K562 (cell line): ENCODE data around the gene THAP12. TPM values are rescaled to one million over a fixed set of nuclear protein-coding genes. Genes with fewer than 3 reads are reported as not detected.
A peak's percentile ranks its signal among the peaks of the same experiment; 100 is the strongest.

Experiments used
- CEBPG ChIP-seq, 3 experiments: fragments of 200-800 bp in 1 of 3; sonication (Bioruptor generic) in 1 of 3; sonication (generic) in 1 of 3; formaldehyde crosslinking in 1 of 3; IDR thresholded peaks in 2 of 3; conservative IDR thresholded peaks in 1 of 3; 2 replicates each; pipeline versions ENCODE4 v1.6.1 to v1.8.0; 2016 to 2022; ENCODE audit warnings: missing compliant biosample characterization in 2 of 3, missing genetic modification characterization in 2 of 3, mild to moderate bottlenecking in 1 of 3, missing genetic modification reagents in 1 of 3
- CREB1 ChIP-seq, 2 experiments: sonication (generic) in 1 of 2; formaldehyde crosslinking in 1 of 2; IDR thresholded peaks; 2 replicates each; pipeline versions ENCODE4 v1.6.1 to v1.8.0; 2012 to 2022; ENCODE audit warnings: inconsistent platforms in 1 of 2, mild to moderate bottlenecking in 1 of 2, missing genetic modification reagents in 1 of 2, moderate library complexity in 1 of 2
- CXXC5 ChIP-seq: fragments of 250-450 bp; sonication (Bioruptor Pico); IDR thresholded peaks from 2 replicates; pipeline ENCODE4 v1.8.0; 2022; ENCODE audit warnings: inconsistent platforms, mild to moderate bottlenecking, moderate library complexity
- EP300 ChIP-seq: IDR thresholded peaks from 2 replicates; pipeline ENCODE4 v1.6.1; 2012; ENCODE audit warnings: low read length, improper control_type of control experiment
- GATA2 ChIP-seq: sonication (generic); formaldehyde crosslinking; IDR thresholded peaks from 2 replicates; pipeline ENCODE4 v1.4.0; 2020; ENCODE audit warnings: mild to moderate bottlenecking, missing genetic modification reagents
- GTF2A2 ChIP-seq: IDR thresholded peaks from 2 replicates; pipeline ENCODE4 v1.6.1; 2016; ENCODE audit warnings: mild to moderate bottlenecking, missing genetic modification characterization, missing compliant biosample characterization
- HDAC2 ChIP-seq: fragments of 450-650 bp; IDR thresholded peaks from 2 replicates; pipeline ENCODE4 v1.6.1; 2016; ENCODE audit warnings: mild to moderate bottlenecking
- IRF1 ChIP-seq: sonication (generic); formaldehyde crosslinking; IDR thresholded peaks from 2 replicates; pipeline ENCODE4 v1.8.0; 2022; ENCODE audit warnings: missing genetic modification reagents, mild to moderate bottlenecking, borderline replicate concordance
- MCM7 ChIP-seq, 2 experiments: fragments of 450-650 bp; IDR thresholded peaks; 2 replicates each; pipeline ENCODE4 v1.6.1; 2016 to 2018
- SAP30 ChIP-seq: fragments of 200-600 bp; sonication (generic); IDR thresholded peaks from 2 replicates; pipeline ENCODE4 v1.6.1; 2012; ENCODE audit warnings: borderline replicate concordance, low read depth, mild to moderate bottlenecking, moderate library complexity, low read length, control low read depth, inconsistent platforms; ENCODE audit not compliant: insufficient read depth, poor library complexity, severe bottlenecking
- SOX6 ChIP-seq: fragments of 450-650 bp; IDR thresholded peaks from 2 replicates; pipeline ENCODE4 v1.6.1; 2014; ENCODE audit warnings: mild to moderate bottlenecking
- SRSF3 ChIP-seq: fragments of 200-400 bp; formaldehyde crosslinking; IDR thresholded peaks from 2 replicates; pipeline ENCODE4 v1.6.1; 2016; ENCODE audit warnings: mild to moderate bottlenecking, low read length, moderate library complexity; ENCODE audit not compliant: insufficient read depth
- SUPT5H ChIP-seq: fragments of 450-650 bp; IDR thresholded peaks from 2 replicates; pipeline ENCODE4 v1.6.1; 2016
- TARDBP ChIP-seq: fragments of 450-650 bp; IDR thresholded peaks from 2 replicates; pipeline ENCODE4 v1.6.1; 2016
- ZNF124 ChIP-seq: sonication (generic); formaldehyde crosslinking; IDR thresholded peaks from 2 replicates; pipeline ENCODE4 v1.8.1; 2022; ENCODE audit warnings: missing genetic modification reagents
- ZNF212 ChIP-seq: fragments of 450-650 bp; formaldehyde crosslinking; IDR thresholded peaks from 2 replicates; pipeline ENCODE4 v1.4.0; 2020; ENCODE audit warnings: mild to moderate bottlenecking
- ZNF764 ChIP-seq: fragments of 250-450 bp; sonication (Bioruptor Pico); IDR thresholded peaks from 2 replicates; pipeline ENCODE4 v1.4.0; 2020; ENCODE audit warnings: low read depth, mild to moderate bottlenecking, moderate library complexity
- polyA plus RNA-seq, 8 experiments: library from polyadenylated mRNA; depleted of rRNA in 4 of 8; stranded (reverse) in 5 of 8; unstranded in 3 of 8; fragments of >200 nt; fragmentation: Nextera tagmentation in 2 of 8; fragmentation: Illumina TruSeq in 1 of 8; extraction: Ambion mirVana in 2 of 8; extraction: Trizol in 1 of 8; gene quantifications; 2 replicates each; pipeline versions ENCODE4 v1.2.1 to v1.2.3, GENCODE V29; 2011 to 2014; ENCODE audit warnings: inconsistent platforms in 1 of 8, missing spikeins in 1 of 8
- total RNA-seq, 7 experiments: library from RNA; depleted of rRNA in 6 of 7; stranded (reverse); fragments of >200 nt in 6 of 7; fragmentation: Illumina TruSeq in 2 of 7; extraction: Trizol in 2 of 7; gene quantifications; 2 replicates each; pipeline versions ENCODE4 v1.2.1 to v1.2.3, GENCODE V29; 2011 to 2021; ENCODE audit warnings: low replicate concordance in 1 of 7
- TF ChIP-seq, protein P1 (sequence below), 2 experiments: fragments of 450-650 bp; IDR thresholded peaks; 2 replicates each; pipeline ENCODE4 v1.6.1; 2016; ENCODE audit warnings: mild to moderate bottlenecking in 2 of 2, borderline replicate concordance in 1 of 2, low read depth in 1 of 2, moderate library complexity in 1 of 2

THAP12 gene
- total and polyA plus RNA-seq, 9 of the 15 experiments (the other 6 are each of a cell fraction or from before 2014, with no cell fraction given), result 28.1 to 103 (median 57.8) TPM

GRCh38 chr11:76365038-76365679 lies 15.8 kb downstream of the THAP12 start (continued):
- TF ChIP-seq EP300, result peak; percentile 58; the same call in 1 of the 2 replicates
- TF ChIP-seq ZNF764 (CRISPR knock-in tag), result no peak
- 0 out of 2 replicates have a peak, but pooled peaks have one; percentile 16 for TF ChIP-seq CXXC5 (CRISPR knock-in tag)
- TF ChIP-seq SOX6, result peak; percentile 75; the same call in 1 of the 2 replicates
- TF ChIP-seq GTF2A2 (tag), result no peak
- TF ChIP-seq SUPT5H, result no peak
- no peak for TF ChIP-seq SAP30
- peak; percentile 19; the same call in 1 of the 2 replicates for TF ChIP-seq CREB1 (IDR thresholded peaks at IDR 0.05)
- TF ChIP-seq CREB1 (CRISPR knock-in tag; IDR thresholded peaks at IDR 0.05), result peak; percentile 28; the same call in 1 of the 2 replicates
- no peak for TF ChIP-seq CEBPG (CRISPR knock-in tag; IDR thresholded peaks at IDR 0.05)
- TF ChIP-seq CEBPG (tag; conservative IDR thresholded peaks at IDR 0.05 in 1 of 2, IDR thresholded peaks at IDR 0.05 in 1 of 2), result no peak
- TF ChIP-seq IRF1 (CRISPR knock-in tag), result no peak
- TF ChIP-seq HDAC2, result 0 out of 2 replicates have a peak, but pooled peaks have one; percentile 41
- TF ChIP-seq ZNF124 (CRISPR knock-in tag), result no peak
- no peak for TF ChIP-seq TARDBP
- TF ChIP-seq, protein P1, sequence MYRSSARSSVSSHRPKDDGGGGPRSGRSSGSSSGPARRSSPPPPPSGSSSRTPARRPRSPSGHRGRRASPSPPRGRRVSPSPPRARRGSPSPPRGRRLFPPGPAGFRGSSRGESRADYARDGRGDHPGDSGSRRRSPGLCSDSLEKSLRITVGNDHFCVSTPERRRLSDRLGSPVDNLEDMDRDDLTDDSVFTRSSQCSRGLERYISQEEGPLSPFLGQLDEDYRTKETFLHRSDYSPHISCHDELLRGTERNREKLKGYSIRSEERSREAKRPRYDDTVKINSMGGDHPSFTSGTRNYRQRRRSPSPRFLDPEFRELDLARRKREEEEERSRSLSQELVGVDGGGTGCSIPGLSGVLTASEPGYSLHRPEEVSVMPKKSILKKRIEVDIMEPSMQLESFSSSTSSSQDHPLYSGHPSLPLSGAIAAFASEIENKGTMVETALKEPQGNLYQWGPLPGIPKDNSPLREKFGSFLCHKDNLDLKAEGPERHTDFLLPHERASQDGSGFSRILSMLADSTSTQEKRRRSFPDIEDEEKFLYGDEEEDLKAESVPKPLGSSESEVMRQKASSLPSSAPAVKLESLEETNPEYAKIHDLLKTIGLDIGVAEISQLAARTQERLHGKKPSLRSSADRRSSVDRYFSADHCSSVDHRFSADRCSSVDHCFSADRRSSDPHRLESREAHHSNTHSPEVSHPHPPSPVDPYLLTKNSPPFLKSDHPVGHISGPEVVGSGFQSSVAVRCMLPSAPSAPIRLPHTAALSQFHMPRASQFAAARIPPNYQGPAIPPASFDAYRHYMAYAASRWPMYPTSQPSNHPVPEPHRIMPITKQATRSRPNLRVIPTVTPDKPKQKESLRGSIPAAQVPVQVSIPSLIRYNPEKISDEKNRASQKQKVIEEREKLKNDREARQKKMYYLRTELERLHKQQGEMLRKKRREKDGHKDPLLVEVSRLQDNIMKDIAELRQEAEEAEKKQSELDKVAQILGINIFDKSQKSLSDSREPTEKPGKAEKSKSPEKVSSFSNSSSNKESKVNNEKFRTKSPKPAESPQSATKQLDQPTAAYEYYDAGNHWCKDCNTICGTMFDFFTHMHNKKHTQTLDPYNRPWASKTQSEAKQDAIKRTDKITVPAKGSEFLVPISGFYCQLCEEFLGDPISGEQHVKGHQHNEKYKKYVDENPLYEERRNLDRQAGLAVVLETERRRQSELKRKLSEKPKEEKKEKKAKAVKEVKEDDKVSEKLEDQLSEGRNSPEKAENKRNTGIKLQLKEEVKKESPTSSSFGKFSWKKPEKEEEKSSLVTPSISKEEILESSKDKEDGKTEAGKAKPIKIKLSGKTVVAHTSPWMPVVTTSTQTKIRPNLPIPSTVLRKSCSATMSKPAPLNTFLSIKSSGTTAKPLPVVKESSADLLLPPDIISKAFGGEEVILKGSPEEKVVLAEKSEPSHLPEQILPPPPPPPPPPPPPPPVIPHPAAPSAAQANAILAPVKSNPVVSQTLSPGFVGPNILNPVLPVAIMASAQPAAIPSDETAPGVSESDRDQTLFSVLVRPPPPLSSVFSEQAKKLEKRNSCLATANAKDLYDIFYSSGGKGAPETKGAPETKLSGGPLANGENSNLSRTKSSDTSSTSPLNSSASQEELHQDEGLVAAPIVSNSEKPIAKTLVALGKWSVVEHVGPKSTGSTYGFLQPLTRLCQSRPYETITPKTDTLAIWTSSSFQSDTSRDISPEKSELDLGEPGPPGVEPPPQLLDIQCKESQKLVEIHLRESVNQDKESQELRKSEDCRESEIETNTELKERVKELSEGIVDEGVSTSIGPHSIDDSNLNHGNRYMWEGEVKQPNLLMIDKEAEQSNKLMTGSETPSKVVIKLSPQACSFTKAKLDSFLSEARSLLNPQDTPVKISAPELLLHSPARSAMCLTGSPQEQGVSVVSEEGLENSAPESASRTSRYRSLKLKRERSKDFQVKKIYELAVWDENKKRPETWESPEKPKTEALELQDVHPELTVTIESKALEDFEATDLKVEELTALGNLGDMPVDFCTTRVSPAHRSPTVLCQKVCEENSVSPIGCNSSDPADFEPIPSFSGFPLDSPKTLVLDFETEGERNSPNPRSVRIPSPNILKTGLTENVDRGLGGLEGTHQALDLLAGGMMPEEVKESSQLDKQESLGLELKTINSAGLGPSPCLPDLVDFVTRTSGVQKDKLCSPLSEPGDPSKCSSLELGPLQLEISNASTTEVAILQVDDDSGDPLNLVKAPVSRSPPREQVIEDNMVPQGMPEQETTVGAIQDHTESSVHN (IDR thresholded peaks at IDR 0.05; ENCODE audit: borderline replicate concordance in 1 of 2, low read depth in 1 of 2), result no peak
- no peak for TF ChIP-seq ZNF212
- 0 out of 2 replicates have a peak, but pooled peaks have one; percentile 52 for TF ChIP-seq GATA2 (CRISPR knock-in tag)
- no peak for TF ChIP-seq SRSF3
- TF ChIP-seq MCM7 (IDR thresholded peaks at IDR 0.05), result no peak
